ENCODE results near the gene EPSTI1. TPM values are rescaled to one million over a fixed set of nuclear protein-coding genes. Genes with fewer than 3 reads are reported as not detected.
"Not testable (repeated sequence)": the region's sequence is repeated elsewhere in the genome, so short reads cannot be mapped to it uniquely, and the experiment has no call there.

EPSTI1 gene
- total and polyA plus RNA-seq, 7 donors: 0.82 to 2.6 (median 1.4) TPM

DNA sequence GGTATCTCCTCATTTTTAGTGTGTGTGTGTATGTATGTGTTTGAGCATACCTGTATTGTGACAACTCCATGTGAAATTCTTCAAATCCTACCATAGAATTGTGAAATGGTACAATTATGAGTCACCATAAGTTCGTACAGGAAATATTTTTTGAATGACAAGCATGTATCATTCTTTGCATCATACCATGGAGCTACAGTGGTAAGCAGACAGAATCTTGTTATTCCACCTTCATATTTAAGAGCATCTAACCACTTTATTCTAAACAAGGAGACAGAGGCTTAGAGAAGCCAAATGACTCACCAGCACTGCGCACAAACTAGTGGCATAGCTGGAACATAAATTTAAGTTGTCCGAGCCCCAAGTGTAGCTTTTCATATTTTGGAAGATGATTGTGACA lies 4.5 kb upstream of the EPSTI1 start:
- intact Hi-C loops (cut with DNase I): no loop called here
- TF ChIP-seq, protein P1, sequence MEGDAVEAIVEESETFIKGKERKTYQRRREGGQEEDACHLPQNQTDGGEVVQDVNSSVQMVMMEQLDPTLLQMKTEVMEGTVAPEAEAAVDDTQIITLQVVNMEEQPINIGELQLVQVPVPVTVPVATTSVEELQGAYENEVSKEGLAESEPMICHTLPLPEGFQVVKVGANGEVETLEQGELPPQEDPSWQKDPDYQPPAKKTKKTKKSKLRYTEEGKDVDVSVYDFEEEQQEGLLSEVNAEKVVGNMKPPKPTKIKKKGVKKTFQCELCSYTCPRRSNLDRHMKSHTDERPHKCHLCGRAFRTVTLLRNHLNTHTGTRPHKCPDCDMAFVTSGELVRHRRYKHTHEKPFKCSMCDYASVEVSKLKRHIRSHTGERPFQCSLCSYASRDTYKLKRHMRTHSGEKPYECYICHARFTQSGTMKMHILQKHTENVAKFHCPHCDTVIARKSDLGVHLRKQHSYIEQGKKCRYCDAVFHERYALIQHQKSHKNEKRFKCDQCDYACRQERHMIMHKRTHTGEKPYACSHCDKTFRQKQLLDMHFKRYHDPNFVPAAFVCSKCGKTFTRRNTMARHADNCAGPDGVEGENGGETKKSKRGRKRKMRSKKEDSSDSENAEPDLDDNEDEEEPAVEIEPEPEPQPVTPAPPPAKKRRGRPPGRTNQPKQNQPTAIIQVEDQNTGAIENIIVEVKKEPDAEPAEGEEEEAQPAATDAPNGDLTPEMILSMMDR (IDR thresholded peaks at IDR 0.05): no peak
- WGBS, 3 donors: 81 to 86% (median 85%) methylated on average over 3 of the region's 3 CpGs
- H3K9me3 ChIP-seq: no peaks in the 10 kb centered on the region
- H3K27ac ChIP-seq: no peak overlapping the region
- H3K36me3 ChIP-seq (ENCODE audit: insufficient read depth in 1 of 2, low read depth in 1 of 2): no peaks in the 10 kb centered on the region
- ATAC-seq (no peak), DNase-seq (no peak)
- no peaks in the 10 kb centered on the region for H3K27me3 ChIP-seq (ENCODE audit: insufficient read depth in 3 of 3, low read length in 2 of 3)
- no peak overlapping the region for H3K4me3 ChIP-seq
- peaks cover 10% of the 10 kb centered on the region for H3K4me1 ChIP-seq

DNA sequence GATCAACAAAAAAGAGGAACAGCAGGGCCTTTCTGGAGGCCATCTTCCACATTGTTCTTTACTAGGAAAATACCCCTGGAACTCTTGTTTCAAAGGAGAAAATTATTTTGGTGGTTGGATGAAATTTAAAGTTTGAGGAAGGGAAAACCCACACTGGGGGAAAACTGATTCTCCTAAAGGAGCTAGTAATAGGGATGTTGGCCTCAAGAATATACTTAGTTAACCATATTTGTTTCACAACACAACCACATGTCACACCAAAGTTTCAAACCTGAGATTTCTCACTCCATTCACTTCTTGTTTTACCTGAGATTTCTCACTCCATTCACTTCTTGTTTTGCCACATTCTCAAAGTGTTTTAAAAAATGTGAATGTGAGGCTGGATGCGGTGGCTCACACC lies 2.8 kb upstream of the EPSTI1 start:
- TF ChIP-seq, protein P1 (IDR thresholded peaks at IDR 0.05): no peak

DNA sequence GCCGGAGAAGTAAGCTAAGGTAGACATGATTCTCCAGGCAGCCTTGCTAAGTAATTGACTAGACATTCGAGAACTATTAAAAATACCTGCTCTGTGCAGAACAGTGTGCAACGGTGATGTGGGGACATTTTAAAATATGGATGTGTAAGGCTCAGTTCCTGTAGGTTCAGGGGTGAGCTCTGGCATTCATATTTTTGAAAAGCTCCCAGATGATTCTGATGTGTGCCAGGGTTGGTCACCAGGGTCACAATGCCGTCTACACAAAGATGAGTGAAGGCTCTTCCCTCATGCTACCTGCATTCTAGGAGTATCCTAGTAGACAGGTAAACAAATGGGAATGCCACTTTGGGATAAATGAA lies 702 bp upstream of the EPSTI1 start:
- WGBS, 3 donors: 49 to 66% (median 58%) methylated on average over 4 of the region's 4 CpGs
- ATAC-seq (peak in 1 of 4 donors; percentile 10), DNase-seq (no peak)
- Histone ChIP-seq H3K9me3 (no peaks in the 10 kb centered on the region), H3K4me3 (peak overlapping the region; percentile 87), H3K27ac (peak overlapping the region; percentile 60), H3K4me1 (peaks cover 12% of the 10 kb centered on the region), H3K36me3 (ENCODE audit: insufficient read depth in 1 of 2, low read depth in 1 of 2) (no peaks in the 10 kb centered on the region), H3K27me3 (ENCODE audit: insufficient read depth in 3 of 3, low read length in 2 of 3) (no peaks in the 10 kb centered on the region)
- TF ChIP-seq, protein P1 (IDR thresholded peaks at IDR 0.05): no peak
- intact Hi-C loops (cut with DNase I): loop anchor here in 1 of 2 donors (5.0 kb wide), 1 partner anchor 55 kb away; no protein-coding TSS in a partner anchor

More for the DNA sequence above, 2.8 kb upstream of the EPSTI1 start:
- no peaks in the 10 kb centered on the region for H3K9me3 ChIP-seq
- no peak overlapping the region for H3K27ac ChIP-seq
- no peak overlapping the region for H3K4me3 ChIP-seq
- ATAC-seq (no peak), DNase-seq (no peak)
- intact Hi-C loops (cut with DNase I): loop anchor here in 1 of 2 donors (5.0 kb wide), 1 partner anchor 52 kb away; no protein-coding TSS in a partner anchor
- no peaks in the 10 kb centered on the region for H3K27me3 ChIP-seq (ENCODE audit: insufficient read depth in 3 of 3, low read length in 2 of 3)
- H3K36me3 ChIP-seq (ENCODE audit: insufficient read depth in 1 of 2, low read depth in 1 of 2): no peaks in the 10 kb centered on the region
- H3K4me1 ChIP-seq: peaks cover 12% of the 10 kb centered on the region
- WGBS, 3 donors: 93 to 100% (median 95%) methylated on average over 1 of the region's 1 CpG

DNA sequence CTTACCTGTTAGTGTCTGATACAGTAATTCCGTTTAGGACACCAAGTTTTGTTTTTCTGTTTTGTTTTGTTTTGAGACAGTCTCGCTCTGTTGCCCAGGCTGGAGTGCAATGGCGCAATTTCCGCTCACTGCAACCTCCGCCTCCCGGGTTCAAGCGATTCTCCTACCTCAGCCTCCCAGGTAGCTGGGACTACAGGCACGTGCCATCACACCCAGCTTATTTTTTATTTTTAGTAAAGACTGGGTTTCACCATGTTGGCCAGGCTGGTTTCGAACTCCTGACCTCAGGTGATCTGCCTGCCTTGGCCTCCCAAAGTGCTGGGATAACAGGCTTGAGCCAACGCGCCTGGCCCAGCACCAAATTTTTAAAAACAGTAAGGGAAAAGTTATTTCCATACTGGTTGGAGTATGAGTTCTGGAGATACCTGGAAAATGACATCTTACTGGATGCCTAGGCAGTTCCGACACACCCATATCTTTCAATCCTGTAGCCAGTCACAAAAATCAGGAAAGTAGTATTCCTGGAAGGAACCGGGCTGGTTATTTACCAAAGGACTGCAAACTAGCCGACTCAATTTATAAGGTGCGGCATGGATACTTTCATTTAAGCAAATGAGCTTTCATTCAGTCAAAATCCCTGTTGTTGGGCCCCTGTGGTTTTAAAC lies 676 bp downstream of the EPSTI1 start:
- H3K9me3 ChIP-seq; DNase-seq; H3K36me3 ChIP-seq (ENCODE audit: insufficient read depth in 1 of 2, low read depth in 1 of 2); H3K27me3 ChIP-seq (ENCODE audit: insufficient read depth in 3 of 3, low read length in 2 of 3): not testable (repeated sequence)
- intact Hi-C loops (cut with DNase I): loop anchor here in 1 of 2 donors (5.0 kb wide), 1 partner anchor 56 kb away; no protein-coding TSS in a partner anchor
- ATAC-seq: peak in 1 of 4 donors; percentile 30
- H3K27ac ChIP-seq: peak overlapping the region; percentile 60
- 65 to 76% (median 67%) methylated on average over 15 of the region's 15 CpGs for WGBS, 3 donors
- H3K4me3 ChIP-seq: peak overlapping the region; percentile 87
- H3K4me1 ChIP-seq: peaks cover 12% of the 10 kb centered on the region

DNA sequence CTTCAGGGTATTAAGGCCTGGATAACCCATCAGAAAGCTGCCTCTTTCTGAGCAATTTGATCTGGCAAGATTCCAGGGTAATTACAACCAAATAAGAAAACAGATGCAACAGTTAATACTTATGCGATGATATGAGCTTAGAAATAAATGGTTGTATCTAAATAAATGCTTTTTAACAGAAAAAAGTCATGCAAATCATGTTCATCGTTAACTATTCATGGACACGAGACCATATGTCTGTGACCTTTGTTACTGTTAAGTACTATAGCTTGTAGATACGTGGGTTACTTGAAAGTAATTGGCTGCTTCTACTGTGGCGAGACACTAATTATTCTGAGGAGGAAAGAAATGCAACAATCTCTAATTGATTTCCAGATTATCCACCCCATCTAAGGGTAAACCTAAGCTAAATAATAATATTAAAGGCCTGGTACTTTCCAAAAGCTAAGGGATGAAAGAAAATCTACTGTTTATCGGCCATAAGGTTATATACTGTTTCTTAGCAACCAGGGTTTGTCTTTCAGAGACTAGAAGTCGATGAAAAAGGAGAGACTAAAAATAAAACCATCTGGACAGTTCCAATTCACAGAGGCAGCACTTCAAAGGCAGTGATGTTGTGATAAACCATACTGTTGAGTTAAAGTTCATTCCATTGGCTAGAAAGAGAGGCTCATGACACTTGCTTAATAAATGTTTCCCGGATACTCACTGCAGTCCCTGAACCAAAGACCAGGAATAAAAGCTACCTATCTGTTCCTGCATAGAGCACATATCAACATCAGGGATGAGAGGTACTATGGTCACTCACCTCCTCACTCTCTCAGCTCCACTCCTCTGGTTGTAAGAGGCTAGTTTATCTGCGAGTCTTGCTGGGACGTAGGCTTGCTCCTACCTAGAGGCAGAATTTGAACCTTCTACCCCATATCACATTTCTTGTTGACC lies 1.5 kb downstream of the EPSTI1 start:
- ATAC-seq: no peak
- intact Hi-C loops (cut with DNase I): loop anchor here in 1 of 2 donors (5.0 kb wide), 1 partner anchor 57 kb away; no protein-coding TSS in a partner anchor
- peaks cover 12% of the 10 kb centered on the region for H3K4me1 ChIP-seq
- no peak for DNase-seq
- H3K9me3 ChIP-seq: no peaks in the 10 kb centered on the region
- no peaks in the 10 kb centered on the region for H3K36me3 ChIP-seq (ENCODE audit: insufficient read depth in 1 of 2, low read depth in 1 of 2)
- 58 to 66% (median 60%) methylated on average over 10 of the region's 10 CpGs for WGBS, 3 donors
- no peaks in the 10 kb centered on the region for H3K27me3 ChIP-seq (ENCODE audit: insufficient read depth in 3 of 3, low read length in 2 of 3)
- H3K27ac ChIP-seq: no peak overlapping the region
- peak overlapping the region; percentile 87 for H3K4me3 ChIP-seq
- TF ChIP-seq, protein P1 (IDR thresholded peaks at IDR 0.05): no peak

Data from psoas muscle (tissue), 8 donors.